ENCODE measurements around the gene AMIGO2.

AMIGO2 gene

GRCh38 chr12:47038270-47038748 lies 41.5 kb downstream of the AMIGO2 start:
- no peak for DNase-seq (ENCODE audit: extremely low read depth in 1 of 2, low read depth in 1 of 2)

GRCh38 chr12:47035484-47035883 lies 44.3 kb downstream of the AMIGO2 start:
- DNase-seq (ENCODE audit: extremely low read depth in 1 of 2, low read depth in 1 of 2), result no peak

- DNase-seq (ENCODE audit: extremely low read depth in 1 of 2, low read depth in 1 of 2), result no peak
These were observed 45.1 kb downstream of the AMIGO2 start for GRCh38 chr12:47034661-47035060.

GRCh38 chr12:47033789-47034555 lies 45.8 kb downstream of the AMIGO2 start:
- DNase-seq (ENCODE audit: extremely low read depth in 1 of 2, low read depth in 1 of 2), result no peak

- no peak for DNase-seq (ENCODE audit: extremely low read depth in 1 of 2, low read depth in 1 of 2)
These were observed 46.7 kb downstream of the AMIGO2 start for GRCh38 chr12:47033081-47033480.

- no peak for DNase-seq (ENCODE audit: extremely low read depth in 1 of 2, low read depth in 1 of 2)
These were observed 47.1 kb downstream of the AMIGO2 start for GRCh38 chr12:47032644-47033043.

- DNase-seq (ENCODE audit: extremely low read depth in 1 of 2, low read depth in 1 of 2), result no peak
These were observed 49.9 kb downstream of the AMIGO2 start for GRCh38 chr12:47029903-47030302.

GRCh38 chr12:47028981-47029708 lies 50.6 kb downstream of the AMIGO2 start:
- DNase-seq (ENCODE audit: extremely low read depth in 1 of 2, low read depth in 1 of 2), result no peak

GRCh38 chr12:47028186-47028585 lies 51.6 kb downstream of the AMIGO2 start:
- DNase-seq (ENCODE audit: extremely low read depth in 1 of 2, low read depth in 1 of 2), result no peak
